NCI-H1436 treated with DMSO at 0.1 percent for 48 hours (cell line): ENCODE measurements around the gene MEPE.

Source experiments
- DNase-seq: peaks from one replicate; lab custom pipeline; 2025; lab: John Stamatoyannopoulos, UW

MEPE gene

DNA sequence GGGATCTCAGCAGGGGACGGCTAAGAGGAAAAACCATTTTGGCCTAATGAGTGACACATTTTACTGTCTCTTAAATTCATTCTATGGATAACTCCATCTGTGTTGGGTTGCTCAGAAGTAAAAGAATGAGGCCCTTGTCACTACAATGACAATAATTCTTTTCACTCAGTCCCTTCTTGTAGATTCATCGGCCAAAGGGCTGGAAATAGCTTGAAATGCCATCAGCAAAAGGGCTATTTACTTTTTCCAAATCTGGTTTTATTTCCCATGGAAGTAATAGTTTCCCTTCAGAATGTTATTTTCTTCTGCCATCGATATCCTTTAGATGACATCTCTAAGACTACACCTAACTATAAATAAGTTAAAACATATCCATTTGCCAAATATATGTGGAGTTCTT is 7.4 kb downstream of the MEPE start:
- no peak for DNase-seq

- no peak for DNase-seq
Observed at GRCh38 chr4:87843936-87844335, 11.2 kb downstream of the MEPE start.

DNA sequence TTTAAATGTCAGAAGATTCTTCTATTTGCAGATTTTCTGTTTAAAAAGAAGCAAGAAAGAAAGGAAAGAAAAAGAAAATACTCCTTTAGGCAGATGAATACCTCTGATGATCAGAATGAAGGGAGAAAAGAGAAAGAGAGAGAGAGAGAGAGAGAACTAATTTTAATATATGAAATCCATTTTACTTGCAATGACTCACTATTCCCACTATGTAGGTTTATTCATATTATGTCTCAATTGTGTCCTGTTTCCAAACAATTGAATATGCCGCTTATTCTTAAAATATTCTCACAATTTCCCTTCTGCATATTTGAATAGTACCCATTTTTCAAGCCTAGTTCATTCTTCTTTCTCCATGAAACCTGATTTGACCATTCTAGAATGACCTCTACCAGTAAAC is 11.7 kb downstream of the MEPE start:
- no peak for DNase-seq

DNA sequence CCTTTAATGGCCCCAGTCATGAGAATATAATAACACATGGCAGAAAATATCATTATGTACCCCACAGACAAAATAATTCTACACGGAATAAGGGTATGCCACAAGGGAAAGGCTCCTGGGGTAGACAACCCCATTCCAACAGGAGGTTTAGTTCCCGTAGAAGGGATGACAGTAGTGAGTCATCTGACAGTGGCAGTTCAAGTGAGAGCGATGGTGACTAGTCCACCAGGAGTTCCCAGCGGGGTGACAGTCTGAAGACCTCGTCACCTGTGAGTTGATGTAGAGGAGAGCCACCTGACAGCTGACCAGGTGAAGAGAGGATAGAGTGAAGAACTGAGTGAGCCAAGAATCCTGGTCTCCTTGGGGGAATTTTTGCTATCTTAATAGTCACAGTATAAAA is 13.5 kb downstream of the MEPE start:
- no peak for DNase-seq

- DNase-seq: peak; percentile 4
Observed at GRCh38 chr4:87848622-87849351, 16.0 kb downstream of the MEPE start.

DNA sequence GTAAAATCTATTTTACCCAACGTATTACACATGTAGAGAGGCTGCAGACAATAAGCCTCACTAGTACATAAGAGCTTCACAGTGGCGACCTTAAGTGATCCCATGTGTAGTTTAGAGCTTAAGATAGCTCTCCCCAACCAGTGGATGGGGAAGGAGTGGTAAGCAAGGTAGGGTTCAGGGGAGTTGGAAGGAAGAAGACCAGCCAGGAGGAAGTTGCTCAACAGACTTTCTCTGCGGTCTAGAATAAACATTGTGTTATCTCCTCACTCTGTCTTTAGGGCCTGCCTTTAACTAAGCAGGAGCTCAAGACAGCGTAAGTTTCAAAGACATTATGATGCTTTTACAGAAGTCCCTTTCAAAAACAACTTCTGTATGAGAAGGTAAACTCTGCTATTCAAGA is 16.8 kb downstream of the MEPE start:
- DNase-seq: no peak

DNA sequence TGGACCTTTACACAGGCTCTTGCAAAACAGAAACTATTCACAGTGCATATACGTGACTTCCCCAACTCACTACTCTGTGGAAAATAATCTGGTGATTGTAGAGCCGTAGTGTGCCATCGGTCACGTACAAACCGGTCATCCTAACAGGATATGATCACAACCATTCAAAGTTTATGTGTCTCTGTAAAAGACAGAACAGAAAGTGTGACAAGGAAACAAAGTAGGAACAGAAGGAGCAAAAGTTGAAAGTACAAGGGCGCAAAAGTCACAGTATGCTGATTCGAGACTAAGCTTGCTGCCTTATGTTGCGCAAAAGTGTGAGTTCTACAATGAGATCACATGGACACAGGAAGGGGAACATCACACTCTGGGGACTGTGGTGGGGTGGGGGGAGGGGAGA is 18.6 kb downstream of the MEPE start:
- no peak for DNase-seq

- no peak for DNase-seq
Observed at GRCh38 chr4:87851953-87852352, 19.2 kb downstream of the MEPE start.

DNA sequence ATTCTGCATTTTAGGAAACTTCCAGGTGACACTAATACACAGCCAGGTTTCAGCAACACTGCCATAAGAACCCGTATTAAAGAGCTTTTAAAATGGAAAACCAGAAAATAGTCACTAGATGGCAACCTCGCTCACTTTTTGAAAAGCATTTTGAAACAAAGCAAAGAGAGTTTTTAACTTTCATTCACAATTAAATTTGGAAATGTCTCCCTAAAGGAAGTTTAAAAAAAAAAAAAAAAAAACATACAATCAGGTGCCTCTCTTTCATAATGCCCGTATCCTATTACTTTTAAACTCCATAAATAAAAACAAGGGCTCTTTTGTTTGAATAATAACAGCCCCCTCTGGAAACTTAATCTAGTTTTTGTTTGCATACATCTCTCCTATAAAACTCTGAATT is 20.3 kb downstream of the MEPE start:
- no peak for DNase-seq

GRCh38 chr4:87853891-87854290 is 21.1 kb downstream of the MEPE start:
- no peak for DNase-seq

GRCh38 chr4:87855559-87855958 is 22.8 kb downstream of the MEPE start:
- no peak for DNase-seq

DNA sequence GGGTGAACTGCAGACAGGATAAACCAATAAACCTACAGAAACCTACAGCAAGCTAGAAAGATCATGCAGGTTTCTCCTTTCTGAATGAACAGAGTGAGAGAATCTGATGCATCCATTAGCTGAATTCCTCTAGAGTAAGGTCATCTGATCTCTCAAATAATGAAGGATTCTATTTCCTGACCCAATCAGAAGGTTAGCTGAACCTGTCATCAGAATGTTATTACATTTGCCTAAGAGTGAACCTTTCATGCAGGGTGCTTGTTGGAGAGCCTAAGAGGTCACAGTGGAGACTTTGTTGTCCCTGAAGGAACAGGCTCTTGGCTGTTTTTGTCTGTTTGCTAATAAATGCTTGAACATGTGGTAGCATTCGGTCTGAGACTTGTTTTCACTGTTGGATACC is 24.0 kb downstream of the MEPE start:
- DNase-seq: no peak

GRCh38 chr4:87857789-87858188 is 25.0 kb downstream of the MEPE start:
- DNase-seq: no peak

DNA sequence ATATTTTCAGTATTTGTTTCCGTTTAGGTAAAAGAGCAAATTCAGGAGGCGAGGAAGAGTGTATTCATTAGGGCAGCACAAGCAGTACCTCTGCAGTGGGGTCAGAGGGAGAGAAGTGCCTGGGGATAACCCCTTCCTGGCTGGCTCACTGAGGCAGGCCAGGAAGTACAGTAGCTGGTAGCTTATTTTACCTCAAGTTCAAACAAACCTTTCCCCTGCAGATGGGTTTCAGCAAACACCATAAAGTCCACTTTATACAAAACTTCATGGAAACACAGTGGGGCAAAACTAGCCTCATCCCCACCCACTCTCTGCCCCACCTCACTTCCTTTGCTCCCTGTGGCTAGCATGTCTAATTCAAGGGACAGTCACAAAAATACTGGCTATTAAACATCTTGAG is 29.5 kb downstream of the MEPE start:
- no peak for DNase-seq

- no peak for DNase-seq
Observed at GRCh38 chr4:87863486-87863885, 30.7 kb downstream of the MEPE start.

DNA sequence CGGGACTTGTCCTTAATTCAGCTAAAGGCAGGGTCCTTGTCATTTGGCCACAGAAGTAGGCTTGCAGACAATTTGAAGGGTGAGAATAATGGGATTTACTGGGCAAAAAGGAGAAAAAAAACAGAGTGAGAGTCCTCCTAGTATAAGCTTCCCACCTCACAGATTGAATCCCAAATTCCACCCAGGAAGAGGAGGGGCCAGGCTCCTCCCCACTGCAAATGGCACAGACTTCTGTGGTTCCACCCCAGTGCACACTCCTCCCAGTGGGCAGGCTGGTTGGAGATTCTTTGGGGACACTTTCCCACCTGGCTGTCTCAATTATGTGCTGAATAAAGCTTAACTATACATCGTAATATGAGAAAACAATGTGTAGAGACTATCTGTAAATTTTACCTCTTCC is 31.6 kb downstream of the MEPE start:
- no peak for DNase-seq

DNA sequence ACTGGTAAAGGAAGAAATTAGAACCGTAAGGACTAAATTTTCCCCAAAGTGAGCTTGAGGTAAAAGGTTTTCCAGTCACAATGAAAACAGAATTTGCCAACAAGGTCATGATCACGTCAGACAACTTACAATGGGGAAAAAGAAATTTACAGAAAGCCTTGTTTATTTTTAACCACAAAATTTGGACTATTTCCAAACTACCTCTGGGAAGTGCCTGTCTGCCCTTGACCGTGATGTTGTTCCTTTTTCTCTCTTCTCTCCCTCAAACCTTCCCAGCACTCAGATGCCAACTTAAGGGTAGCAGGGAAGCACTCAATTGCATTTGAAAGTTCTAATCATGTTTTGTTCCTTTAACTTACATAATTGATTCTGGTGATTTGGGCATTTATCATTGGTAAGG is 32.5 kb downstream of the MEPE start:
- DNase-seq: no peak

GRCh38 chr4:87865960-87866598 is 33.3 kb downstream of the MEPE start:
- DNase-seq: no peak

DNA sequence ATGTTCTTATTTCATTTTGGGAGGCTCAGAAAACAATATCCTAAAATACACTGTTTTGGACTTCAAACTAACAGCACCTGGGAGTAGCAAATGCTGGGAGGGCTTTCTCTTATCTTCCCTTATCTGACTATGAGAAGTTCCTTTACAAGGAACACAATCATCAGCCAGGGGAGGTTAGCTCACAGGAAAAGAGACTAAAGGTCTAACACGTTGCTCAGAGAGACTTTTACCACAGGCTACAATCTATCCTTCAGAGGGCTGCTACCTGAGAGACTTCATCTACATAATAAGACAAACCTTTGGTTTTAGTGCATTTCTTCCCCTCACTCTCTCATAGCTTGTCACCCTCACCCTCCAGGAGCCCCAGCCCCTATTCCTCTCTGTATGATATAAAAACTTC is 35.8 kb downstream of the MEPE start:
- DNase-seq: no peak

DNA sequence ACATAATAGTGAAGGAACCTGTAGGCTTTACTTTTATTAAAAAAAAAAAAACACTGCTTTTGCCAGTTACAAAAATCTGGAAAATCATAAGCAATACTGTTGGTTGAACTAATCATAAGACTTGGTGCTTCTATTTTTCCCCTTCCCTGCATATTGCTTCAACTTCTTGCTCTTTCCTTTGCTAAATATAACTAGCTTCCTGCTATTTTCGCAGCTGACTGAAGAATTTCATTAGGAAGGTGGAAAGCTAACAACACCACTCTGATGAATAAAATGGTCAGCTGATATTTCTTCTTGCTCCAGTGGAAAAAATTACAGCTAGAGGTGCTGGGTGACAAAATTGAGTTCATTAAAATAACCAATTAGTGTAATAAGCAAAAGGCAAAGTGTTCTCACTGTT is 39.3 kb downstream of the MEPE start:
- no peak for DNase-seq

- no peak for DNase-seq
Observed at GRCh38 chr4:87875191-87875590, 42.4 kb downstream of the MEPE start.

GRCh38 chr4:87880106-87880505 is 47.3 kb downstream of the MEPE start:
- DNase-seq: no peak

DNA sequence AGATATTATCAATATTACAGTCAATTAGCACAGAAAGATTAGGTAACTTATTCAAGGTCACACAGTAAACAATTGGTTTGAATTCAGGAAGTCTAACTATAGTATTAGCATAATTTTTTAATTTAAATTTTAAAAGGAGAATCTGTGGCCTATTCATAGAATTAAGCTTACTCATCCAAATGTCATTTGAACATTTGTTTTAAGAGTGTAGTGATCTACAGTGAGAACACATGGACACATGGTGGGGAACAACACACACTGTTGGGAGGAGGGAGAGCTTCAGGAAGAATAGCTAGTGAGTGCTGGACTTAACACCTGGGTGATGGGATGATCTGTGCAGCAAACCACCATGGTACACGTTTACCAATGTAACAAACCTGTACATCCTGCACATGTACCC is 48.3 kb downstream of the MEPE start:
- no peak for DNase-seq

DNA sequence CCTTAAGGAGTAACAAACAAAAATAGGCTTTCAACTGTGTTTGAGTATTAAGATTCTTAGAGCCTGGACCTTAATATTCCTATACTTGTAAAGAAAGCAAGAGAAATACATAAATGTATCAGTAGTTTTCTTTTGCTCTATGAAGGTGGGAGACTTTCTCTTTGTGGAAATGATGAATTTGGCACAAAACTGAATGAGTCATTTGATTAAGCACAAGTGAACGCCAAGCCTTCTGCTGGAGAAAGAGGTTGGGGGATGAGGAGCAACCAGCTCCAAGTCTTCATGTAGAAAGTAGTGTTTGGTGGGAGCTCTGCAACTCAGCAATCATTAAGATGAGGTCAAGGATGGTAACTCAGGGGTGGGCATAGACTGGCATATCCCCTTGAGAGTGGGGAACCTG is 49.6 kb downstream of the MEPE start:
- DNase-seq: no peak
